Stimulated activated CD4-positive, alpha-beta T cell treated with anti-CD3 and anti-CD28 coated beads, Interleukin-2, amount 100 ng/mL, for 48 hours (primary cell): Measurements from ENCODE around the gene PAOX.

ENCODE experiments used
- DNase-seq, 2 donors: peaks; one replicate each; pipeline ENCODE4 v3.0.0-alpha.2; 2020

PAOX gene

GRCh38 chr10:133440633-133441285 is 61.7 kb downstream of the PAOX start:
- no peak for DNase-seq
